HG03342 (cell line): ENCODE measurements around the gene MYO7A.

Source experiments
- ATAC-seq: cut with Tn5 transposase; IDR thresholded peaks from one replicate; pipeline ENCODE4 v1.9.1; 2021; ENCODE audit warnings: mild to moderate bottlenecking, moderate library complexity; ENCODE audit not compliant: unreplicated experiment

The MYO7A gene

GRCh38 chr11:77181799-77182541, 53.9 kb downstream of the MYO7A start:
- ATAC-seq: no peak

- no peak for ATAC-seq
Measured at GRCh38 chr11:77182542-77183430, 54.7 kb downstream of the MYO7A start.

GRCh38 chr11:77183431-77183984, 55.5 kb downstream of the MYO7A start:
- no peak for ATAC-seq

GRCh38 chr11:77184136-77184860, 56.3 kb downstream of the MYO7A start:
- ATAC-seq: no peak

GRCh38 chr11:77186302-77186701, 58.3 kb downstream of the MYO7A start:
- no peak for ATAC-seq

GRCh38 chr11:77187111-77187750, 59.2 kb downstream of the MYO7A start:
- no peak for ATAC-seq

GRCh38 chr11:77187776-77188632, 60.0 kb downstream of the MYO7A start:
- no peak for ATAC-seq

- ATAC-seq: no peak
Measured at GRCh38 chr11:77188633-77189491, 60.8 kb downstream of the MYO7A start.

GRCh38 chr11:77189588-77190210, 61.7 kb downstream of the MYO7A start:
- ATAC-seq: no peak

GRCh38 chr11:77190331-77191075, 62.5 kb downstream of the MYO7A start:
- ATAC-seq: no peak

GRCh38 chr11:77191429-77191822, 63.4 kb downstream of the MYO7A start:
- no peak for ATAC-seq

GRCh38 chr11:77191823-77192495, 63.9 kb downstream of the MYO7A start:
- no peak for ATAC-seq

GRCh38 chr11:77193167-77193566, 65.1 kb downstream of the MYO7A start:
- no peak for ATAC-seq

GRCh38 chr11:77193911-77194830, 66.1 kb downstream of the MYO7A start:
- ATAC-seq: no peak

GRCh38 chr11:77195071-77195755, 67.2 kb downstream of the MYO7A start:
- ATAC-seq: no peak
